ENCODE results near the gene PDE9A. TPM values are rescaled to one million over a fixed set of nuclear protein-coding genes. Genes with fewer than 3 reads are reported as not detected.
A peak's percentile ranks its signal among the peaks of the same experiment; 100 is the strongest.
"Not testable (repeated sequence)": the region's sequence is repeated elsewhere in the genome, so short reads cannot be mapped to it uniquely, and the experiment has no call there.

PDE9A gene
- total and polyA plus RNA-seq, 8 donors = 5.1 to 24.2 (median 21.9) TPM

DNA sequence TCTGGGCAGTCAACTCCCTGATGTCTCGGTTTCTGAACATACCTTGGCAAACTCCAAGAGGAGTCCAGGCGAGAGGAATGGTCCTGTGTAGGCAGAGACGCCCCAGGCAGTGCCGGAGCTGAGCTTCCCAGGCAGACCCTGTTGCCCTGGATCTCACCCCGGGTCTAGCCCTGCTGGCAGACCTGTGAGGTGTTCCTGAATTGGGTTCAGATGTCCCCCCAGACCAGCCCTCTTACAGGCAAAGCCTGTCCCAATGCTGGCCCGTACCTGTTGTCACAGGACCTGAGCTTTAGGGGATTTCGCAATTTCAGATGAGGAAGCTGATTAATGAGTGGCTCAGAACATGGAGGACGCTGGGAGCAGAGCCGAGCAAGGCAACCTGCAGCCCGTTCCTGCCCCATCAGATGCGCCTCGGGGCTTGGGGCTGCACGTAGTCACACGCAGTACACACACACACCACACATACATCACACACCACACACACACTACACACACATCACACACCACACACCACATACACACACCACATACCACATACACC, 38.5 kb upstream of the PDE9A start:
- Histone ChIP-seq H3K36me3 (no peaks in the 10 kb centered on the region), H3K9me3 (no peaks in the 10 kb centered on the region), H3K4me1 (peaks cover 0 to 7% of the 10 kb centered on the region in 2 donors), H3K4me3 (peak overlapping the region; percentile 10 to 19), H3K27me3 (peaks cover 0 to 37% of the 10 kb centered on the region in 2 donors), H3K27ac (peak overlapping the region; percentile 37 to 56)
- DNase-seq (peak in 3 of 4 donors; percentile 42 to 66 (median 53)), ATAC-seq (peak; percentile 94)
- intact Hi-C loops (cut with DNase I) = no loop called here
- TF ChIP-seq, protein P1, sequence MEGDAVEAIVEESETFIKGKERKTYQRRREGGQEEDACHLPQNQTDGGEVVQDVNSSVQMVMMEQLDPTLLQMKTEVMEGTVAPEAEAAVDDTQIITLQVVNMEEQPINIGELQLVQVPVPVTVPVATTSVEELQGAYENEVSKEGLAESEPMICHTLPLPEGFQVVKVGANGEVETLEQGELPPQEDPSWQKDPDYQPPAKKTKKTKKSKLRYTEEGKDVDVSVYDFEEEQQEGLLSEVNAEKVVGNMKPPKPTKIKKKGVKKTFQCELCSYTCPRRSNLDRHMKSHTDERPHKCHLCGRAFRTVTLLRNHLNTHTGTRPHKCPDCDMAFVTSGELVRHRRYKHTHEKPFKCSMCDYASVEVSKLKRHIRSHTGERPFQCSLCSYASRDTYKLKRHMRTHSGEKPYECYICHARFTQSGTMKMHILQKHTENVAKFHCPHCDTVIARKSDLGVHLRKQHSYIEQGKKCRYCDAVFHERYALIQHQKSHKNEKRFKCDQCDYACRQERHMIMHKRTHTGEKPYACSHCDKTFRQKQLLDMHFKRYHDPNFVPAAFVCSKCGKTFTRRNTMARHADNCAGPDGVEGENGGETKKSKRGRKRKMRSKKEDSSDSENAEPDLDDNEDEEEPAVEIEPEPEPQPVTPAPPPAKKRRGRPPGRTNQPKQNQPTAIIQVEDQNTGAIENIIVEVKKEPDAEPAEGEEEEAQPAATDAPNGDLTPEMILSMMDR (IDR thresholded peaks at IDR 0.05) = no peak

DNA sequence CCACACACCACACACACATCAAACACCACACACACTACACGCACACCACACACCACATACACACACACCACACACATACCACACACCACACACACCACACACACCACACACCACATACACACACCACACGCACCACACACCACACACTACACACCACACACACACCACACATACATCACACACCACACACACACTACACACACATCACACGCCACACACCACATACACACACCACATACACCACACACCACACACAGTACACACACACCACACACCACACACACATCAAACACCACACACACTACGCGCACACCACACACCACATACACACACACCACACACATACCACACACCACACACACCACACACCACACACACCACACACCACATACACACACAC, 38.0 kb upstream of the PDE9A start:
- H3K36me3 ChIP-seq; H3K4me3 ChIP-seq; H3K9me3 ChIP-seq; H3K4me1 ChIP-seq; intact Hi-C loops (cut with DNase I); ATAC-seq; H3K27ac ChIP-seq; DNase-seq: not testable (repeated sequence)
- peaks cover 0 to 41% of the 10 kb centered on the region in 2 donors for H3K27me3 ChIP-seq

DNA sequence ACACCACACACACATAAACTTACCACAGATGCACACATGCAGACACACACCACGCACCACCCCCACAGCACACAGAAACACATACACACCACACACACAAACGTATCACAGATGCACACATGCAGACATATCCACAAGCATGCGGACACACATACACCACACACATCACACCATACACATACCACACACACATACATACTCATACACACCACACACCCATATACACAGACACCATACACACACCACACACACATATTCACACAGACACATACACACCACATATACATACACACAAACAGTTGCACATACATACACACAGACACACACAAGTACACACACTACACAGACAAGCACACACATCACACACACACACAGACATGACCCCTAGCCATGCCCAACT, 37.5 kb upstream of the PDE9A start:
- intact Hi-C loops (cut with DNase I) = no loop called here
- H3K27ac ChIP-seq = no peak overlapping the region

DNA sequence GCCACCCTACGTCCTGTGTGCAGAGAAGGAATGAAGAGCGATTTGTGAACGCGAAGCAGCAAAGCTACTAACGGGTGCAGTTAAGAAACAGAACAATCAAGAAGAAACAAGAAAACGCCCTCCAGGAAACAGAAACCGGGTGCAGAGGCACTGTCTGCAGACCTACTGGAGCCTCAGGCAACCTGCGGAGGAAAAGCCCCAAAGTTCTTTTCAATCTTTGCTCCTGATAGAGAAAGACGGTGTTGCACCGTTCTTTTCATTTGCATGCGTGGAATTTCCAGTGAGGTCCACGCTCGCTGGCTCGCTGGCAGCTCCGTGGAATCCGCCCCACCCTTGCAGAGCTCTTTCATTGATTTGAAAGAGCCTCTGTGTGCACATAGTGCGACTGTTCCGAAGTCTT, 37.0 kb upstream of the PDE9A start:
- no peak for DNase-seq
- intact Hi-C loops (cut with DNase I) = no loop called here

More for the DNA sequence above, 37.5 kb upstream of the PDE9A start:
- Histone ChIP-seq H3K36me3 (no peaks in the 10 kb centered on the region), H3K4me3 (no peak overlapping the region), H3K4me1 (peaks cover 0 to 7% of the 10 kb centered on the region in 2 donors), H3K27me3 (peaks cover 0 to 47% of the 10 kb centered on the region in 2 donors), H3K9me3 (no peaks in the 10 kb centered on the region)
- DNase-seq = no peak
- TF ChIP-seq, protein P1 (IDR thresholded peaks at IDR 0.05) = no peak
- ATAC-seq = no peak

DNA sequence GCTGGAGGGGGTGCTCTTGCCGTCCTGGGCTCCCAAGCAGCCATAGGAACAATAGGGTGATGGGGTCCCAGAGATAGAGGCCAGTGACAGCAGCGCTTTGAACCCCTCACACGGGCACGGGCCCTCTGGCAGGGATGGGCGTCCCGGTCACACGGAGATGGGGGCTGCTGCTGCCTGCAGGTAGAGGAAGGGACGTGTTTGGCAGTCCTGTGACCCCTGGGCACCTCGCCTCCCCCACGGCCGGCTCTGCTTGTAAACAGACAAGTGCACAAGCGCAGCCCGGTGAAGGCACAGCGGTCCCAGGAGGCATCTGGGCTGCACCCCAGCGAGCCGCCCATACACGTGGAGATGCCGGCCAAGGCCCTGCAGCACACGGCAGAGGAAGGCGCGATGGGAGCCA, 36.5 kb upstream of the PDE9A start:
- ATAC-seq = no peak
- Histone ChIP-seq H3K27me3 (peaks cover 0 to 49% of the 10 kb centered on the region in 2 donors), H3K4me1 (peaks cover 0 to 7% of the 10 kb centered on the region in 2 donors), H3K36me3 (no peaks in the 10 kb centered on the region), H3K9me3 (no peaks in the 10 kb centered on the region), H3K4me3 (no peak overlapping the region), H3K27ac (no peak overlapping the region)
- no peak for DNase-seq
- intact Hi-C loops (cut with DNase I) = no loop called here
- TF ChIP-seq, protein P1 (IDR thresholded peaks at IDR 0.05) = no peak

More for the DNA sequence above, 37.0 kb upstream of the PDE9A start:
- TF ChIP-seq, protein P1 (IDR thresholded peaks at IDR 0.05) = no peak
- Histone ChIP-seq H3K9me3 (no peaks in the 10 kb centered on the region), H3K36me3 (no peaks in the 10 kb centered on the region), H3K27ac (no peak overlapping the region), H3K27me3 (peaks cover 0 to 49% of the 10 kb centered on the region in 2 donors), H3K4me3 (no peak overlapping the region), H3K4me1 (peaks cover 0 to 7% of the 10 kb centered on the region in 2 donors)
- ATAC-seq = no peak

DNA sequence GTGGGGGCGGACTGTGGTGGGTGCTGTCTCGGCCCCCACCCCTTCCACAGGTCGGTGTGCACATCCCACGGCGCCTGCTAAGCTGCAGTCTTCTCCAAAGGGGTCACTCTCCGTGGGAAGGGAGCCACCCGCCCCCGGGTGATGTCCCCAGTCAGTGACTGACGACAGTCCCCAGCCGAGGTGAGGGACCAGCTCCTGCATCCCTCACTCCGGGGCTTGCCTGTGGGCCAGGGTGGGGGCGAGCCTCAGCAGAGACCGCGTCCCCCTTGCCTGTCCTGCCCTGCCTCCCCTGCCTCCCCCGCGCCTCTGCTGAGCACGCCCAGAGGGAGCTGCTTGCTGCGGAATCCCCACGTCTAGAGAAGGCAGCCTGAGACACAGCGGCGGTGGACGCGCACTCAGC, 35.9 kb upstream of the PDE9A start:
- peaks cover 0 to 7% of the 10 kb centered on the region in 2 donors for H3K4me1 ChIP-seq
- intact Hi-C loops (cut with DNase I) = no loop called here
- DNase-seq (peak in 1 of 4 donors; percentile 78), ATAC-seq (no peak)
- H3K27me3 ChIP-seq = peaks cover 0 to 49% of the 10 kb centered on the region in 2 donors
- no peak overlapping the region for H3K27ac ChIP-seq
- no peaks in the 10 kb centered on the region for H3K9me3 ChIP-seq
- TF ChIP-seq, protein P1 (IDR thresholded peaks at IDR 0.05) = no peak
- H3K36me3 ChIP-seq = no peaks in the 10 kb centered on the region
- H3K4me3 ChIP-seq = no peak overlapping the region

Data from left lung (tissue), 10 donors.